Neural crest cell (in vitro differentiated cells): ENCODE results near the gene APP. TPM values are rescaled to one million over a fixed set of nuclear protein-coding genes. Genes with fewer than 3 reads are reported as not detected.

Experiments used
- DNase-seq: peaks from one replicate; pipeline ENCODE4 v3.0.0; 2021; ENCODE audit warnings: low read depth, mixed read lengths, low spot score
- H3K27ac Mint-ChIP-seq: one replicate; pipeline ENCODE4 v1.8.0; 2021; ENCODE audit warnings: mild to moderate bottlenecking, mixed read lengths; ENCODE audit not compliant: unreplicated experiment
- H3K27me3 Mint-ChIP-seq: 2 replicates; pipeline ENCODE4 v1.8.0; 2021; ENCODE audit warnings: low read depth, mild to moderate bottlenecking, mixed read lengths
- H3K36me3 Mint-ChIP-seq: 2 replicates; pipeline ENCODE4 v1.8.0; 2021; ENCODE audit warnings: low read depth, mild to moderate bottlenecking, mixed read lengths
- H3K4me1 Mint-ChIP-seq: 2 replicates; pipeline ENCODE4 v1.8.0; 2021; ENCODE audit warnings: mixed read lengths
- H3K4me3 Mint-ChIP-seq: one replicate; pipeline ENCODE4 v1.8.0; 2021; ENCODE audit warnings: mild to moderate bottlenecking, mixed read lengths
- H3K9me3 Mint-ChIP-seq: 2 replicates; pipeline ENCODE4 v1.8.0; 2021; ENCODE audit warnings: mixed read lengths
- total RNA-seq: library from RNA; stranded (reverse); gene quantifications from 2 replicates; pipeline ENCODE4 v1.2.1, GENCODE V29; 2021
- TF ChIP-seq, protein P1 (sequence below): fragments of 200-600 bp; sonication (generic); conservative IDR thresholded peaks from 2 replicates; pipeline ENCODE4 v1.5.0; 2021; ENCODE audit warnings: antibody characterized with exemption, mild to moderate bottlenecking

APP gene
- total RNA-seq, 1 donor from 2014 or later: 254 TPM

DNA sequence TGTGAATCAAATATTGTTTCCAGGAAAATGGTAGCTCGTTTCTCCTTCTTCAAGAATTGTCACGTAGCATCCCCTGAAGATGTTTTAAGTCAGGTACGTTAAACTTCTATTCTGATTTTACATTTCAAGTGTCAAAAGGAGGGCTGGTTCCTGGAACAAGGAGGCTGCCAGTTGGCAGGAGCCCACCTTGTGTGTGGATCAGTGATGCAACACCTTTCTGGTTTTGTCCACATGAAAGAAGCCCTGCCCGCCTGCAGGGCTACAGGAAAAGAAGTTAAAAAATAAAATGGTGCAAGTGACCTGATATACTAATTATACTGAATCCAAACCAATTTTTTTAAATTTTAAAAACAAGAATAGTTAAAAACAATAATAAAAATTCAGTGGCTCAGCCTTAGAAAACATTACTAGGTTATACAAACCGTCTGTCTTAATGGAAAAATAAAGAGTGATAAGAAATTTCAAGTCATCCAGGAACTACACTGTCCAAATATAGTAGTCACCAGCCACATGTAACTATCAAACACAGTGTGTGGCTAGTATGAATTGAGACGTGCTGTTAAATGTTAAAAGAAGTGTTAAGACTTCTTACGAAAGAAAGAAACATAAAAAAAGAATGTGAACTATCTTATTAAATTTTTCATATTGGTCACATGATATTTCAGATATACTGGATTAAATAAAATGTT is 123.1 kb downstream of the APP start:
- Mint-ChIP-seq H3K4me3 (no peak overlapping the region), H3K9me3 (no peaks in the 10 kb centered on the region), H3K27me3 (no peaks in the 10 kb centered on the region), H3K4me1 (no peaks in the 10 kb centered on the region), H3K36me3 (peaks cover 40% of the 10 kb centered on the region), H3K27ac (no peak overlapping the region)
- TF ChIP-seq, protein P1, sequence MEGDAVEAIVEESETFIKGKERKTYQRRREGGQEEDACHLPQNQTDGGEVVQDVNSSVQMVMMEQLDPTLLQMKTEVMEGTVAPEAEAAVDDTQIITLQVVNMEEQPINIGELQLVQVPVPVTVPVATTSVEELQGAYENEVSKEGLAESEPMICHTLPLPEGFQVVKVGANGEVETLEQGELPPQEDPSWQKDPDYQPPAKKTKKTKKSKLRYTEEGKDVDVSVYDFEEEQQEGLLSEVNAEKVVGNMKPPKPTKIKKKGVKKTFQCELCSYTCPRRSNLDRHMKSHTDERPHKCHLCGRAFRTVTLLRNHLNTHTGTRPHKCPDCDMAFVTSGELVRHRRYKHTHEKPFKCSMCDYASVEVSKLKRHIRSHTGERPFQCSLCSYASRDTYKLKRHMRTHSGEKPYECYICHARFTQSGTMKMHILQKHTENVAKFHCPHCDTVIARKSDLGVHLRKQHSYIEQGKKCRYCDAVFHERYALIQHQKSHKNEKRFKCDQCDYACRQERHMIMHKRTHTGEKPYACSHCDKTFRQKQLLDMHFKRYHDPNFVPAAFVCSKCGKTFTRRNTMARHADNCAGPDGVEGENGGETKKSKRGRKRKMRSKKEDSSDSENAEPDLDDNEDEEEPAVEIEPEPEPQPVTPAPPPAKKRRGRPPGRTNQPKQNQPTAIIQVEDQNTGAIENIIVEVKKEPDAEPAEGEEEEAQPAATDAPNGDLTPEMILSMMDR: no peak
- no peak for DNase-seq

DNA sequence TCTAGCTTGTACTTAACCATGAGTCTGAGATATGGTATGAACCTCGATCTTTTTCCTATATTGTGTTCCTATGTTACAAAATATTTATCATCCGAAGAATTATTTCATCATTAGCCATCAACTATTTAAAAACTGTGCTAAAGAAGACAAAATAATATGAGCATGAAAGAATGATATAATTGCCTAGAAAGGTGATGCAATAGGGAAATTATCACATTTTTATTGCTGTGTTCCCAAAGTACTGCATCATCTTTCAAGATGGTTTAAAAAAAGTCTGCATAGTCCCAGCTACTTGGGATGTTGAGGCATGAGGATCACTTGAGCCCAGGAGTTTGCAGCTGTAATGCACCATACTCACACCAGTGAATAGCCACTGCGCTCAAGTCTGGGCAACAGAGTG is 126.7 kb downstream of the APP start:
- H3K36me3 Mint-ChIP-seq: peaks cover 26% of the 10 kb centered on the region
- no peak overlapping the region for H3K27ac Mint-ChIP-seq
- DNase-seq: no peak
- TF ChIP-seq, protein P1: no peak
- no peaks in the 10 kb centered on the region for H3K27me3 Mint-ChIP-seq
- H3K4me1 Mint-ChIP-seq: no peaks in the 10 kb centered on the region
- H3K4me3 Mint-ChIP-seq: no peak overlapping the region
- no peaks in the 10 kb centered on the region for H3K9me3 Mint-ChIP-seq

DNA sequence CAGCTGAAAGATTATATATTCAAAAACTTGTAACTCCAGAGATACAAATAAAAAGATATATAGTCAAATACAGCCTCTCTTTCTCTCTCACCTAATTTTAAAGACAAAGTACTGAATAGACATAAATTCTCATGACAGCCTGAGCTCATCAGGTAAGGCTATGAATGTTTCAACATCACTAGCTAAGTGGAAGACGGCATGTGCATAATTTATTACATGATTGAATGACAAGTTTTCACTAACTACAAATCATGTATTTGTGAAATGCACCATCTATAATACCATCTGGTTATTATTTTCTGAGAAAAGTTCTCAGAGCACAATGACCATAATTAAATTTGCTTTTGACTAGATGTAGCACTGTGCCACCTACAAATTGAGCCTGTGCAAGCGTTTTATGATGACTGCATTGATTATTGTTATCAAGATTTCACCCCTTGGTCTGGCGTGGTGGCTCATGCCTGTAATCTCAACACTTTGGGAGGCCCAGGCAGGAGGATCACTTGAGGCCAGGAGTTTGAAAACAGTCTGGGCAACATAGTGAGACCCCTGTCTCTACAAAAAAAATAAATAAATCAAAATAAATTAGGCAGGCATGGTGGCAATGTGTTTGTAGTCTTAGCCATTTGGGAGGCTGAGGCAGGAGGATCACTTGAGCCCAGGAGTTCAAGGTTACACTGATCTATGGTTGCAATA is 128.2 kb downstream of the APP start:
- DNase-seq: no peak
- Mint-ChIP-seq H3K36me3 (peaks cover 20% of the 10 kb centered on the region), H3K4me1 (no peaks in the 10 kb centered on the region), H3K9me3 (no peaks in the 10 kb centered on the region), H3K4me3 (no peak overlapping the region), H3K27ac (no peak overlapping the region), H3K27me3 (no peaks in the 10 kb centered on the region)
- TF ChIP-seq, protein P1: no peak

DNA sequence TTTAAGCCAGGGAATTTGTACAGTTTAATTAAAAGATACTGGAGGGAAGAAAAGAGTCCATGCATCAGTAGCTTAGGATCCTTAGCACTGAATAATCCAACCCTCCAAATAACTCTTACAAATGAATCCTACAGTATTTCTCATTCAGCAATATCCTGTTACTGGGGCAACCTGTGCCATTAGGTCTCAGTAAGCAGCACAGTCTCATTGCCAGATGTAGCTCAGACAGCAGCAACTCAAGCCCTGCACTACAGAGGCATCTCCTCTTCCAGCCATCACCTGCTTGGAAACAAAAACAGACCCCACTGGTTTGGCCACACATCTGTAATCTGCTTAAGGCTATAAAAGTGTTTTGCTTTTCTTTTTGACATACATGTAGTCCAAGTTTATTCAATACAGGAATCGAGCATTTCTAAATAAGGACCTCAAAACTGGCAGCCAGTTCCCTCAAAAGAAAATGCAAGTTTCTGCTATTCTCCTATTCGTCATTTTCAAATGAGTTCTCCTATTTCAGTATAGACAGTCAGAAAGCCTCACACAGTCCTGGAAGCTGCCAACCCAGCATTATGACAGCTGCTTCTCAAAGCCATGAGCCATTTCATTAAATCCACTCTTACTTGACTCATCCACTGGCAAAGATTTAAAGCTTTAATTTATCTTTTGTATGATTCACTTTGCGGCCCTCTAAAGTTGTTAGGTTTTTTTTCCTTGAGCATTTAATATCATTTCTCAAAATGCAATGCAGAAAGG is 129.0 kb downstream of the APP start:
- Mint-ChIP-seq H3K27ac (no peak overlapping the region), H3K4me3 (no peak overlapping the region), H3K4me1 (no peaks in the 10 kb centered on the region), H3K9me3 (no peaks in the 10 kb centered on the region), H3K27me3 (no peaks in the 10 kb centered on the region), H3K36me3 (peaks cover 24% of the 10 kb centered on the region)
- DNase-seq: no peak
- TF ChIP-seq, protein P1: no peak

DNA sequence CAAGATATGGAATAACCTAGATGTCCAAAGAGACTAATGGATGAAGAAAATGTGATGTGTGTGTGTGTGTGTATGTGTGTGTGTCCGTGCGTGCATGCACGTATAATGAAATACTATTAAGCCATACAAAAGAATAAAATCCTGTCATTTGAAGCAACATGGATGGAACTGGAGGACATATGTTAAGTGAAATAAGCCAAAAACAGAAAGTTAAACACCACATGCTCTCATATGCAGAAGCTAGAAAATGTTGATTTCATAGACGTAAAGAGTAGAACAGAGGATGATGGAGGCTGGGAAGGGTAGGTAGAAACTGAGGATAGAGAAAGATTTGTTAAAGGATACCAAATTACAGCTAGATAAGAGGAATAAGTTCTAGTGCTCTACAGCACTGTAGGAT is 133.7 kb downstream of the APP start:
- H3K27ac Mint-ChIP-seq: no peak overlapping the region
- H3K9me3 Mint-ChIP-seq: no peaks in the 10 kb centered on the region
- no peaks in the 10 kb centered on the region for H3K27me3 Mint-ChIP-seq
- TF ChIP-seq, protein P1: no peak
- peaks cover 26% of the 10 kb centered on the region for H3K4me1 Mint-ChIP-seq
- H3K36me3 Mint-ChIP-seq: peaks cover 19% of the 10 kb centered on the region
- no peak overlapping the region for H3K4me3 Mint-ChIP-seq
- DNase-seq: no peak
